Parathyroid adenoma (tissue), 2 donors: ENCODE results near the gene EXOC3.

Source experiments
- H2AFZ ChIP-seq: fragments of 300-600 bp; sonication (generic); one replicate; pipeline ENCODE4 v1.7.0; 2017; ENCODE audit warnings: antibody characterized with exemption, mild to moderate bottlenecking
- H3K27ac ChIP-seq: fragments of 300-600 bp; sonication (generic); one replicate; pipeline ENCODE4 v1.7.0; 2017
- H3K27me3 ChIP-seq: fragments of 300-600 bp; sonication (generic); one replicate; pipeline ENCODE4 v1.7.0; 2017; ENCODE audit warnings: low read length; ENCODE audit not compliant: control insufficient read depth, insufficient read depth
- H3K36me3 ChIP-seq: fragments of 300-600 bp; sonication (generic); one replicate; pipeline ENCODE4 v1.7.0; 2017; ENCODE audit warnings: low read length; ENCODE audit not compliant: control insufficient read depth, insufficient read depth
- H3K4me1 ChIP-seq: fragments of 300-600 bp; sonication (generic); one replicate; pipeline ENCODE4 v1.7.0; 2017; ENCODE audit warnings: control low read depth
- H3K4me2 ChIP-seq: fragments of 300-600 bp; sonication (generic); one replicate; pipeline ENCODE4 v1.7.0; 2017; ENCODE audit warnings: low read length
- H3K4me3 ChIP-seq: fragments of 300-600 bp; sonication (generic); one replicate; pipeline ENCODE4 v1.7.0; 2017; ENCODE audit warnings: low read depth, low read length
- H3K79me2 ChIP-seq: fragments of 300-600 bp; sonication (generic); one replicate; pipeline ENCODE4 v1.7.0; 2017; ENCODE audit warnings: control low read depth
- H3K9ac ChIP-seq: fragments of 300-600 bp; sonication (generic); one replicate; pipeline ENCODE4 v1.7.0; 2017; ENCODE audit warnings: mild to moderate bottlenecking
- H3K9me3 ChIP-seq: fragments of 300-600 bp; sonication (generic); one replicate; pipeline ENCODE4 v1.7.0; 2017; ENCODE audit warnings: low read length; ENCODE audit not compliant: control insufficient read depth
- CTCF ChIP-seq: fragments of 300-600 bp; sonication (generic); IDR thresholded peaks from one replicate; pipeline ENCODE4 v1.7.0; 2017; ENCODE audit warnings: antibody characterized with exemption, mild to moderate bottlenecking
- donor health status: primary hyperparathyroidism.

Gene EXOC3

GRCh38 chr5:421287-421880 lies 21.6 kb upstream of the EXOC3 start:
- Histone ChIP-seq H3K27ac (no peak overlapping the region), H3K4me1 (no peaks in the 10 kb centered on the region), H3K4me3 (no peak overlapping the region), H3K79me2 (no peaks in the 10 kb centered on the region), H3K9me3 (no peaks in the 10 kb centered on the region), H2AFZ (no peak overlapping the region), H3K4me2 (no peak overlapping the region), H3K36me3 (no peaks in the 10 kb centered on the region), H3K27me3 (no peaks in the 10 kb centered on the region), H3K9ac (no peak overlapping the region)
- no peak for TF ChIP-seq CTCF

DNA sequence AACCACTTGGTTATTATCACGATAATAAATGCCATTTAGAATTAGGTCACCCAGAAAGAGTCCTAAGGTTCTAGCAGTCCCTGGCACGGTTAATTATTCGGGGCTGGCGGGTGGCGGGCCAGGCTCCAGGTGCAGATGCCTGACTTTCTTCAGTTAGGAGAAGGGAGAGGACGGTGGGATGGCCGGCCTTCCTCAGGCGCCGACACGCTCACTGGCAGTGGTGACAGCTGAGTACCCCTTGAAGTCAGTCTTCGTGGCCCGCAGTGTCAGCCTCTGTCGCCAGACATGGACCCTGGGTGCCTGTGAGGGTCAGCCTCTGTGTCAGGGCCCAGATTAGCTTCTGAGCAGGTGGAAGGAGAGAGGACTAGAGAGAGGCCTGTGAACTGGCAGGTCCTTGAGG lies 21.1 kb upstream of the EXOC3 start:
- Histone ChIP-seq H3K36me3 (no peaks in the 10 kb centered on the region), H3K4me3 (no peak overlapping the region), H3K9ac (no peak overlapping the region), H2AFZ (no peak overlapping the region), H3K4me1 (no peaks in the 10 kb centered on the region), H3K79me2 (no peaks in the 10 kb centered on the region), H3K27ac (no peak overlapping the region), H3K27me3 (no peaks in the 10 kb centered on the region), H3K4me2 (no peak overlapping the region), H3K9me3 (no peaks in the 10 kb centered on the region)
- TF ChIP-seq CTCF, result no peak

GRCh38 chr5:422323-423232 lies 20.4 kb upstream of the EXOC3 start:
- Histone ChIP-seq H3K27ac (no peak overlapping the region), H3K79me2 (no peaks in the 10 kb centered on the region), H3K9me3 (no peaks in the 10 kb centered on the region), H3K9ac (no peak overlapping the region), H3K4me1 (no peaks in the 10 kb centered on the region), H2AFZ (no peak overlapping the region), H3K27me3 (no peaks in the 10 kb centered on the region), H3K4me3 (no peak overlapping the region), H3K4me2 (no peak overlapping the region), H3K36me3 (no peaks in the 10 kb centered on the region)
- no peak for TF ChIP-seq CTCF

- TF ChIP-seq CTCF, result no peak
- H3K4me3 ChIP-seq, result no peak overlapping the region
Measured at GRCh38 chr5:423233-423565, 19.8 kb upstream of the EXOC3 start.

More at GRCh38 chr5:423233-423565, 19.8 kb upstream of the EXOC3 start:
- H3K9ac ChIP-seq, result no peak overlapping the region
- H3K36me3 ChIP-seq, result no peaks in the 10 kb centered on the region
- no peaks in the 10 kb centered on the region for H3K4me1 ChIP-seq
- H3K4me2 ChIP-seq, result no peak overlapping the region
- no peak overlapping the region for H2AFZ ChIP-seq
- H3K9me3 ChIP-seq, result no peaks in the 10 kb centered on the region
- H3K79me2 ChIP-seq, result no peaks in the 10 kb centered on the region
- no peak overlapping the region for H3K27ac ChIP-seq
- H3K27me3 ChIP-seq, result no peaks in the 10 kb centered on the region
